WTC11 (cell line): ENCODE results near the gene CLP1. TPM values are rescaled to one million over a fixed set of nuclear protein-coding genes. Genes with fewer than 3 reads are reported as not detected.
A peak's percentile ranks its signal among the peaks of the same experiment; 100 is the strongest.

Source experiments
- AFF4 ChIP-seq: sonication (generic); formaldehyde crosslinking; IDR thresholded peaks from 2 replicates; pipeline ENCODE4 v1.8.1; 2023; ENCODE audit warnings: mild to moderate bottlenecking, missing genetic modification reagents, borderline replicate concordance
- AR ChIP-seq: fragments of 250-450 bp; sonication (Bioruptor Pico); IDR thresholded peaks from 2 replicates; pipeline ENCODE4 v1.9.0; 2021; ENCODE audit warnings: mild to moderate bottlenecking
- ATF1 ChIP-seq: sonication (generic); formaldehyde crosslinking; IDR thresholded peaks from 2 replicates; pipeline ENCODE4 v1.8.1; 2023; ENCODE audit warnings: mild to moderate bottlenecking, moderate library complexity, missing genetic modification reagents
- ATF2 ChIP-seq: sonication (generic); formaldehyde crosslinking; IDR thresholded peaks from 2 replicates; pipeline ENCODE4 v1.8.1; 2022; ENCODE audit warnings: low read depth, missing genetic modification reagents, borderline replicate concordance
- CREB1 ChIP-seq: sonication (generic); formaldehyde crosslinking; IDR thresholded peaks from 2 replicates; pipeline ENCODE4 v1.8.0; 2023; ENCODE audit warnings: mild to moderate bottlenecking, missing genetic modification reagents
- CREM ChIP-seq: sonication (generic); formaldehyde crosslinking; IDR thresholded peaks from 2 replicates; pipeline ENCODE4 v1.8.1; 2022; ENCODE audit warnings: mild to moderate bottlenecking, missing genetic modification reagents, moderate library complexity
- E2F5 ChIP-seq: sonication (generic); formaldehyde crosslinking; IDR thresholded peaks from 2 replicates; pipeline ENCODE4 v1.8.1; 2022; ENCODE audit warnings: mild to moderate bottlenecking, moderate library complexity, missing genetic modification reagents
- EMX1 ChIP-seq: fragments of 250-450 bp; sonication (Bioruptor Pico); IDR thresholded peaks from 2 replicates; pipeline ENCODE4 v1.8.0; 2021; ENCODE audit warnings: mild to moderate bottlenecking
- ESRRA ChIP-seq: sonication (generic); formaldehyde crosslinking; IDR thresholded peaks from 2 replicates; pipeline ENCODE4 v1.8.1; 2022; ENCODE audit warnings: mild to moderate bottlenecking, missing genetic modification reagents, borderline replicate concordance
- FOXP1 ChIP-seq: sonication (generic); formaldehyde crosslinking; IDR thresholded peaks from 2 replicates; pipeline ENCODE4 v1.8.0; 2022; ENCODE audit warnings: missing genetic modification reagents, mild to moderate bottlenecking, moderate library complexity, borderline replicate concordance
- GRHL2 ChIP-seq: fragments of 250-450 bp; sonication (Bioruptor Pico); IDR thresholded peaks from 2 replicates; pipeline ENCODE4 v1.8.0; 2022; ENCODE audit warnings: mild to moderate bottlenecking, moderate library complexity; ENCODE audit not compliant: insufficient replicate concordance, severe bottlenecking
- GTF2I ChIP-seq: fragments of 250-450 bp; sonication (Bioruptor Pico); conservative IDR thresholded peaks from 2 replicates; pipeline ENCODE4 v1.4.0; 2021; ENCODE audit warnings: mild to moderate bottlenecking
- MXD4 ChIP-seq: fragments of 250-450 bp; sonication (Bioruptor Pico); IDR thresholded peaks from 2 replicates; pipeline ENCODE4 v1.8.0; 2021; ENCODE audit warnings: mild to moderate bottlenecking, moderate library complexity, borderline replicate concordance
- NR2C2 ChIP-seq: sonication (generic); formaldehyde crosslinking; IDR thresholded peaks from 2 replicates; pipeline ENCODE4 v1.8.0; 2022; ENCODE audit warnings: mild to moderate bottlenecking, missing genetic modification reagents
- OVOL2 ChIP-seq: fragments of 250-450 bp; sonication (Bioruptor Pico); IDR thresholded peaks from 2 replicates; pipeline ENCODE4 v1.9.0; 2021; ENCODE audit warnings: mild to moderate bottlenecking, borderline replicate concordance
- PREB ChIP-seq: sonication (generic); formaldehyde crosslinking; IDR thresholded peaks from 2 replicates; pipeline ENCODE4 v1.8.1; 2022; ENCODE audit warnings: mild to moderate bottlenecking, missing genetic modification reagents, moderate library complexity, borderline replicate concordance
- RORB ChIP-seq: fragments of 250-450 bp; sonication (Bioruptor Pico); IDR thresholded peaks from 2 replicates; pipeline ENCODE4 v1.9.0; 2021; ENCODE audit warnings: mild to moderate bottlenecking
- TCF7 ChIP-seq: sonication (generic); formaldehyde crosslinking; IDR thresholded peaks from 2 replicates; pipeline ENCODE4 v1.8.0; 2022; ENCODE audit warnings: mild to moderate bottlenecking, low read depth, missing genetic modification reagents, moderate library complexity
- USF1 ChIP-seq: sonication (generic); formaldehyde crosslinking; IDR thresholded peaks from 2 replicates; pipeline ENCODE4 v1.8.0; 2022; ENCODE audit warnings: mild to moderate bottlenecking, missing genetic modification reagents
- USF2 ChIP-seq: sonication (generic); formaldehyde crosslinking; IDR thresholded peaks from 2 replicates; pipeline ENCODE4 v1.8.1; 2023; ENCODE audit warnings: mild to moderate bottlenecking, missing genetic modification reagents, moderate library complexity
- ZNF317 ChIP-seq: sonication (generic); formaldehyde crosslinking; IDR thresholded peaks from 2 replicates; pipeline ENCODE4 v1.8.1; 2023; ENCODE audit warnings: low read depth, mild to moderate bottlenecking, moderate library complexity, missing genetic modification reagents, borderline replicate concordance
- ZNF416 ChIP-seq: fragments of 250-450 bp; sonication (Bioruptor Pico); IDR thresholded peaks from 2 replicates; pipeline ENCODE4 v1.9.0; 2021; ENCODE audit warnings: mild to moderate bottlenecking, inconsistent platforms
- ZNF423 ChIP-seq: fragments of 250-450 bp; sonication (Bioruptor Pico); IDR thresholded peaks from 2 replicates; pipeline ENCODE4 v2.1.2; 2022; ENCODE audit warnings: mild to moderate bottlenecking, moderate library complexity
- ZNF425 ChIP-seq: fragments of 250-450 bp; sonication (Bioruptor Pico); conservative IDR thresholded peaks from 2 replicates; pipeline ENCODE4 v1.9.0; 2021; ENCODE audit warnings: mild to moderate bottlenecking
- total RNA-seq: library from RNA; stranded (reverse); gene quantifications from 3 replicates; pipeline ENCODE4 v1.2.3, GENCODE V29; 2021

Gene CLP1
- total RNA-seq, 1 experiment from 2014 or later, result 26.3 TPM

- TF ChIP-seq AFF4 (CRISPR knock-in tag), result no peak; the same call in 1 of the 2 replicates
- no peak for TF ChIP-seq MXD4 (CRISPR knock-in tag)
- TF ChIP-seq E2F5 (CRISPR knock-in tag), result no peak; the same call in 1 of the 2 replicates
- peak; percentile 65; the same call in 1 of the 2 replicates for TF ChIP-seq ZNF416 (CRISPR knock-in tag)
- no peak for TF ChIP-seq NR2C2 (CRISPR knock-in tag)
- no peak for TF ChIP-seq RORB (CRISPR knock-in tag)
- TF ChIP-seq GTF2I (CRISPR knock-in tag), result no peak
- no peak for TF ChIP-seq GRHL2 (CRISPR knock-in tag)
- no peak for TF ChIP-seq ZNF425 (CRISPR knock-in tag)
- TF ChIP-seq CREB1 (CRISPR knock-in tag), result no peak; the same call in 1 of the 2 replicates
- no peak for TF ChIP-seq ESRRA (CRISPR knock-in tag)
- TF ChIP-seq ATF2 (CRISPR knock-in tag), result no peak
- no peak; the same call in 1 of the 2 replicates for TF ChIP-seq AR (CRISPR knock-in tag)
- TF ChIP-seq ZNF317 (CRISPR knock-in tag), result no peak
- TF ChIP-seq FOXP1 (CRISPR knock-in tag), result no peak; the same call in 1 of the 2 replicates
- TF ChIP-seq PREB (CRISPR knock-in tag), result no peak
- TF ChIP-seq OVOL2, result no peak
- peak; percentile 72; the same call in 1 of the 2 replicates for TF ChIP-seq CREM (CRISPR knock-in tag)
- TF ChIP-seq EMX1 (CRISPR knock-in tag), result no peak
- TF ChIP-seq USF2 (CRISPR knock-in tag), result no peak; the same call in 1 of the 2 replicates
- TF ChIP-seq ATF1 (CRISPR knock-in tag), result no peak
- no peak for TF ChIP-seq ZNF423 (CRISPR knock-in tag)
- no peak for TF ChIP-seq TCF7 (CRISPR knock-in tag)
- TF ChIP-seq USF1 (CRISPR knock-in tag), result peak; percentile 39; the same call in 1 of the 2 replicates
These were observed 19.4 kb upstream of the CLP1 start (continued) for GRCh38 chr11:57638005-57638781.
